HK-2 (cell line): Measurements from ENCODE around the gene HGS.

Experiments used
- DNase-seq: peaks from one replicate; pipeline ENCODE4 v3.0.0-alpha.2; 2018; ENCODE audit not compliant: unreplicated experiment

HGS gene

DNA sequence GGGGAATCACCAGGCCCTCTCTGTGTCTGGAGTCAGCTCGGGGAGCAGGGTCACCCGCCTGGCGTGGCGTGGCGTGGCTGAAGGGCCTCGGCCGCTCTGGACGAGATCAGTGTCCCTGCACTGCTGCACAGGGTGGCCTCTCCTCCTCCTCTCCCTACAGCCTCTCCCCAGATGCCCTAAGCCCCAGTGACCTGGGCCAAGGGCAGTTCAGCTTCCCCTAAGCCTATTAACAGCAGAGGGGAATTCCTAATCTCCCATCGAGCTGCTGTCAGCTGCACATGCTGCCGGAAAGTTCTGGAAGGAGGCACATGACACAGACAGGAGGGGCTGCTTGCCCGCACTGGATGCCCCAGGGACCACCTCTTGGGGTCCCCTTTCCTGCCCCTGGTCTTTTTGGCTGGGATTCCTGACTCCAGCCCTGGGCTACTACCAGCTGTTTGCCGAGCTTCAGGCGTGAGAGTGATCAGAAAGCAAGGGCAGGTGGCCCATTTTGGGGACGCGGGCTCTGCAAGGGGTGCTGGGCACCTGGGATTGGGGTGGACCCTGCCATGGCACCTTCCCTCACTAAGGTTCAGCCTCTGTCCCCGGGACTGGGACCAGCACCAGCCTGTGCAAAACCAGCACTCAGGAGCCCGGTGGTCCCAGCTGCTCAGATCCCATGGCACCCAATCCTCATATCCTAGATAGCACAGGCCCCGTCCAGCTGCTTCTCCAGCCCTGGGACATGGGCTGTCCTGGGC, 28.3 kb upstream of the HGS start:
- no peak for DNase-seq

DNA sequence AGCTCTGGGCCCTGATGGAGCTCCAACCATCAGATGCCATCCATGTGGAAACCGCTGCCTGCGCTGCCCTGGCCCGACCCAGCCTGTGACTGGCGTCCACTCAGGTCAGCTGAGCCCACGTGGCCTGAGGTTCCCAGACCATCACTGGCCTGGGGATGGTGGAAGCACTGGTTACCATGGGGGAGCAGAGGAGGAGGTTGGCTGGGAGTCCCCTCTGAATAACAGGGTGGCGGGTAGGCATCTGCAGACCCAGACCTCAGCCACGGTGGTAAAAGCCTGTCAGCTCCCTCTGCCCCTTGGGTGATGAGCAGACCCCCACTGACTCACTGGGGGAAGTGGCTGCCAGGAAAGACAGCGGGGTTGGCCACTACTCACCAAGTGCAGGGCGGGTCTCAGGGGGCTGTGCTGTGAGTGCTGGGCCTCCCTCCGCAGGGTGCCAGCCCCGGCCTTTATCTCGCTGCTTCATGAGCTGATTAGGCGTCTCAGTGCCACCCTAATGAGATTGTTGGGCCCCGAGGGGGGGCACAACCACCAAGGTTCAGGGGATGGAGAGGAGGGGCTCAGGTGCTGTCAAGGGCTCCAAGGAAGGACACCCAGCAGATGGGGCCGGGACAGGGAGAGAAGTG, 27.6 kb upstream of the HGS start, which contains the start of gene PDE6G:
TSS of gene PDE6G (minus strand) at position 425 of the 626 bp plus-strand sequence. CDS start 3,237 bp downstream, outside the sequence.
- no peak for DNase-seq

DNA sequence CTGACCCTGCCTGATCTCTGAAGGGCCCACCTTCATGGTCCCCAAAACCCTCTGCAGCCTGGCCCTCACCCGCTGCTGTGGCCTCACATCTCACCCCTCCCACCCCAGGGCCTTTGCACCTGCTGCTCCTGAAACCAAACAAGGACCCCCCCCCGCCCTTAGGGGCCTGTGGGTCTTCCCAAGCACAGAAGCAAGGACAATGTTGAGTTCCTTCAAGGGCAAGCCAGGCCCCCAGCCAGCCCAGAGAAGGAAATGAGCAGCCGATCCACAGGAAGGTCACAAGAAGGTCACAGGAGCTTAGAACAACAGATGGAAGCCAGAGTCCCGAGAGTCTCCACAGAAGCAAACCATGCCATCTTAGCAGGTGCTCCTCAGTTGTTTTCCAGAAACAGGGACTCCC, 27.0 kb upstream of the HGS start:
- DNase-seq, result no peak

DNA sequence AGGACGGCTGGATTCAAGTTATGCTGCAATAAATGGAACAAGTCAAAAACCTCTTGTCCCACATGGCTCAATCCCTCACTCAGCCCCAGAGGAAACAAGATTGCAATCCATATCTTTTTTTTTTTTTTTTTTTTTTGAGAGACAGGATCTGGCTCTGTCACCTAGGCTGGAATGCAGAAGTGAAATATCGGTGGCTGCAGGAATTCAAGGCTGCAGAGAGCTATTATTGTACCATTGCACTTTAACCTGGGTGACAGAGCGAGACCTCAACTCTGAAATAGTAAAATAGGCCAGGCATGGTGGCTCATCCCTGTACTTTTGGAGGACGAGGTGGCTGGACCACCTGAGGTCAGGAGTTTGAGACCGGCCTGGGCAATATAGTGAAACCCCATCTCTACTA, 24.8 kb upstream of the HGS start:
- DNase-seq, result no peak

DNA sequence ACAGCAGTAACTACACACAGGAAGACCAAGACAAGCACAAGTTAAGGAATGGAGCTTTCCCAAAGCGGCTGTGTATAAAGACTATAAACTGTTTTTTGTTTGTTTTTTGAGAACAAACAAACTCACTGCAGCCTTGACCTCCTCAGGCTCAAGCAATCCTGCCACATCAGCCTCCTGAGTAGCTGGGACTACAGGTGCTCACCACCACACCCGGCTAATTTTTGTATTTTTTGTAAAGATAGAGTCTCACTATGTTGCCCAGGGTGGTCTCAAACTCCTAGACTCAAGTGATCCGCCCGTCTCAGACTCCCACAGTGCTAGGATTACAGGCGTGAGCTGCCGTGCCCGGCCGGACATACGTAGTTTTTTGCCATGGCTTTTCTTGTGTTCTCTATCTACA, 23.4 kb upstream of the HGS start:
- DNase-seq, result no peak

DNA sequence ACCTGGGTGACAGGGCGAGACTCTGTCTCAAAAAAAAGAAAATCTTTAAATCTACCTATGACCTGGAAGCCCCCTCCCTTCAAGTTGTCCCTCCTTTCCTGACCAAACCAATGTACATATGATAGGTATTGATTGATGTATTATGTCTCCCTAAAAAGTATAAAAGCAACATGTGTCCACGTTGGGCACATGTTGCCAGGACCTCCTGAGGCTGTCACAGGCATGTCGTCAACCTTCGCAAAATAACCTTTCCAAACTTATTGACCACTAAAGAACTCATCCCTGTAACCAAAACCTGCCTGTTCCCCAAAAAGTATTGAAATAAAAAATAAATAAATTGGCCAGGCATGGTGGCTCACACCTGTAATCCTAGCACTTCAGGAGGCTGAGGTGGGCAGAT, 21.8 kb upstream of the HGS start:
- DNase-seq, result no peak

DNA sequence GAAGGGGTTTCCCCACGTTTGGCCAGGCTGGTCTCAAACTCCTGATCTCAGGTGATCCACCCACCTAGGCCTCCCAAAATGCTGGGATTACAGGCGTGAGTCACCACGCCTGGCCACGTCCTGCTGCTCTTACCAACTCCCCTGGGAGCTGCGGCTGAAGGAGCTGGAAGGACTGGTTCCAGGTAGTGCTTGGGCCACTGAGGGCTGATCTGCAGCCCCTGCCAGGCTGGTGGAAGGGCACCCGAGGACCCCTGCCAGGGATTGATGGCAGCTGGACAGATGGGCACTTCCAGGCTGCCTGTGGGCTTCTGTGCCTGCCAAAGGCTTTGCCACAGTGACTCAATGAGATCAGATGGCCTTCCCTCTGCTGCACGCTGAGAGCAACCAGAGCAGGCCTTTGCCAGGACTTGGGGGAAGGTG, 19.8 kb upstream of the HGS start:
- DNase-seq, result no peak

DNA sequence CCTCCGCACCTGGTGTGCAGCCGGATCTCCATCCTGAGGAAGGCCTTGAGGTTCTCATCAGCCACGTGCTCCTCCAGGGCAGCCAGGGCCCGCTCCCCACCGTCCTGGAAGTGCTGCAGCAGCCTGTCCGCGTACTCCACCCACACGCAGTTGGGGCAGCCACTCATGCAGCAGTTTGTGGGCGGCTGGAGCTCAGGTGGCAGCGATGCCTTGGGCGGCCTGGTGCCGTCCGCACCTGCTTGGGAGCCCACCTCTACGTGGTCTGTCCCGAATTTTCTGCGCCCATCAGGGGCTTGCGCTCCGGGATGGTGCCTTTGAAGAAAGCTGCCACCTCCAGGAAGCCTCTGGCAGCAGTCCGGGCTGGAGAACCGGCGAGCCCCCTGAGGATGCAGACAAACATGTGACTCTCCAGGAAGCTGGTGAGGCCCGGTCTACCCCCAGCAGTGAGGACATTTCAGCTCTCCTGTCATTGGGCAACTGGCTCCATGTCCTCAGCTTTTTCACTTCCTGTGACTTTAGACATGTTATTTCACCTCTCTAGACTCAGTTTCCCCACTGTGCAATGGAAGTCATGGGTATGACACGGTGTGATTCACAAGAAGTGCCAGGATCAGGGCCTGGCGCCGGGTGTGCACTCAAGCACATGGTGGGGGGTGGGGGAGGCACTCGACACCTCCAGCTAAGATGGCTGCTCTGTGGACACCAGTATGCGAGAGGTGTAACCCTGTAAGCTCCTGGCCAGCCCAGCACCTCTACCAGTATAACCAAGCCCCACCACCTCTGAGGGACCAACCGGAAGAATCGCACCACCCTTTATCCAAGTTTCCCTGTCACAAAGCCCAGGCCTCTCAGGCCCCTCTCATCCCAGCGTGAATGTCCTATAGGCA, 18.4 kb upstream of the HGS start:
- DNase-seq, result peak; percentile 77

DNA sequence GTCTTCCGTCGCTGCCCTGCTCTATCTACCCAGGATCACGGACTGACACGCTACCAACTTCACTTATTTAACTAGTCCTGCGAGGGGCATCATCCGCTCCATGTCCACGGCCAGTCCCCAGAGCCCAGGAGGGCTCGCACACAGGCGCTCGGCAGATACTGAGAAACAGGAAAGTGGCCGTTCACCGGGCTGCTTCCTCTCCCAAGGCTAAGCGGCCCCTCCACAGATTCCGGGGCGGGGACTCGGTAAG, 17.8 kb upstream of the HGS start:
- no peak for DNase-seq

DNA sequence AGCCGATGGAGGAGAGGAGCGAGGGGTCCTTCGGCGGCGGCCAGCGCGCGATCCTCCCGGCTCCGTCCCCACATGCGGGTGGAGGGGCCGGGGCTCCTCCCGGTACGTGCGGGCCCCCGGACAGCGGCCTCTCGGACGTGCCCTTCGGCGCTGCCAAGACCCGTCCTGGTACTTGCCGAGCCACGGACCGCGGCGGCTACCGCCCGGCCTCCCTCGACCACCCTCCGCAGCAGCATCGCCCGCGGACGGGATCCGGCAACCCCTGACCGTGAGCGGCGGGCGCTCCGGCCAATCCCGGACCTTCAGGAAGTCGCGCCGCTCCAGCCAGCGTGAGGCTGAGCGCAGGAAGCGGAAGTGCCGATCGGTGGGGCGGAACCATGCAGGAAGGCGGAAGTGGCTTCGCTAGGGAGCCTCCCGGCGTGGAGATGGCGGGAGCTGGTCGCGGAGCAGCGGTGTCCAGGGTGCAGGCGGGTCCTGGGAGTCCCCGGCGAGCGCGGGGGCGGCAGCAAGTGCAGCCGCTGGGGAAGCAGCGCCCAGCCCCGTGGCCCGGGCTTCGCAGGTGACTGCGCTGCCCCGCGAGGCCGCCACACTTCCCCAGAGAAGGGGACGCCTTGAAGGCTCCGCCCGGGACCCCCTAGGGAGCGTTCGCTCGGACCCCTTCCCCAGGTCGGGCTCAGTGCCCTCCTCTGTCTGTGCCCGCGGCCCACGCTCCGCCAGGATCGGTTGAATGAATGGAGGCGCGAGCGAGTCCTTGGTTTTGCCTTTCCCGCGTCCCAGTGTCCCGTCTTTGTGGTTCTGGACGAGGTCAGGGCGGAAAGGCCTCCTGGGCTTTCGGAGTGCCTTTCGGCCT, 17.2 kb upstream of the HGS start, which contains the start of the genes CCDC137 and OXLD1:
TSS of gene CCDC137 (plus strand) at position 396 of the 850 bp plus-strand sequence. CDS start at position 426, 30 bp downstream.
TSS of gene OXLD1 (minus strand) at position 264 of the 850 bp plus-strand sequence. CDS start at position 236, 28 bp downstream.
- peak; percentile 97 for DNase-seq

DNA sequence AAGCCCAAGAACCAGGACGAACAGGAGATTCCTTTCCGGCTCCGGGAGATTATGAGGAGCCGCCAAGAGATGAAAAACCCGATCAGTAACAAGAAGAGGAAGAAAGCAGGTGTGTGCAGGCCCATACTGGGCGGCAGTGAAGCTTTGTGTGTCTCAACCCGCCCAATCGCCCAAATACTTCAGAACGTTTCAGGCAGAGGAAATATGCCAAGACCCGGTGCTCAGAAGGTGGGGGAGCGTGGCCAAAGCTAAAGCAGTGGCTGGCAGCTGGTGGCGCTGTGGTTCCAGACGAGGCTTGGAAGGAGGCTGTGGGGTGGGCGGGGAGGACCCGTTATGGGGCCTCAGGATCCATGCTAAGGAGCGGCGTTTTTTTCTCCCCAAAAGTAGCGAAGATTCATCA, 16.1 kb upstream of the HGS start:
- DNase-seq, result no peak

DNA sequence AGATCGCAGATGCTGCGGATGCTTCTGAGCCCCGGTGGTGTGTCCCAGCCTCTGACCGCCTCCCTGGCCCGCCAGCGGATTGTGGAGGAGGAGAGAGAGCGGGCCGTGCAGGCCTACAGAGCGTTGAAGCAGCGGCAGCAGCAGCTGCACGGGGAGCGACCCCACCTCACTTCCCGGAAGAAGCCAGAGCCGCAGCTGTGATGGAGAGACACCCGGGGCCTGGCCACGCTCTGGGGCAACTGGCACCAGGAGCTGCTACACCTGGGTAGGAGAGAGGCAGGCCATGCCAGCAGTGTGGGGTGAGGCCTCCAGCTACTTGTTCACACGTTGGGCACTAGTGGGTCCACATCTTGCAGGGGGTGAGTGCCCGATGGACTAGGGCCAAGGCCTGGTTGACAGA, 11.3 kb upstream of the HGS start:
- DNase-seq, result no peak

DNA sequence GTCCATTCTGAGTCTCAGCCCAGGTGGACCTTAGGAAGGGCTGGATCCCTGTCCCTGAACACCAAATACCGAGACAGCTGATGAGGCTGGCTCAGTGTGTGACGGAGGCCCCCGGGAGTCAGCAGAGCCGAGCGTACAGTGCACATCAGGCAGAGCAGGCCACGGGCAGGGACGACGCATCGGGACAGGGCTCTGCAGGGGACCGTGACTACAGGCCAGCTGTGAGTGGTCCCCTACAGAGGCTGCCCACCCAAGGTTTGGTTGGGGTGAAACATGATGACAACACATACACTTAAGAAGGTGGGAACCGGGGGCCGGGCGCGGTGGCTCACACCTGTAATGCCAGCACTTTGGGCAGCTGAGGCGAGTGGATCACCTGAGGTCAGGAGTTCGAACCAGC, 10.9 kb upstream of the HGS start:
- no peak for DNase-seq

DNA sequence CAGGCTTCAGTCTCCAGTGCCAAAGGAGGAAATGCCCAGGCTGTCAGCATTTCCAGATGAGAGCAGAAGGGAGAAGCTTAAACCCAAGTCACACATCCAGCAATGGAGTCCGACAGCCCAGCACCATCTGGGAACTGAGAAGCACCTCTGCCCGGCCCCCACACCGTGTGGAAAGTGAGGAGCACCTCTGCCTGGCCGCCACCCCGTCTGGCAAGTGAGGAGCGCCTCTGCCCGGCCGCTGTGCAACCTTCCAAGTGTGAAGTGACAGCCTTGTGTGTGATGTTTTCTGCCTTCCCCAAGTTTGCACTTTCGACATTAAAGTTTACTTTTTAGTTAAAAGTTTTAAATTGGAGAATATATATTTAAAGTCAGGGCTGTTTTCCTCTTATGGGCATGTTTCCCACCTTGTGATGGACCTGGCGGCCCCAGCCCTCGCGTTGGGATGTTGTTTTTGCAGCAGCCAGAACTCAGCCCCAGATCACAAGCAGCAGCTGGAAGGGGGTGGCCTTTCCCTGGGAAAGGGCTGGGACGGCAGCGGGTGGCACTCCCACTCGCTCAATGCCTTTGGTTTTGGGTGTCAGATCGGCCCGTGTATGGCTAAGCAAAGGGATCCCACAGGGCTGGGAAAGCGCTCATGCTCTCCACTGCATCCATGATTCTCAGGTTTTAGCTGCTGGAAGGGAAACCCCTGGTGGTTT, 10.1 kb upstream of the HGS start:
- DNase-seq, result no peak

DNA sequence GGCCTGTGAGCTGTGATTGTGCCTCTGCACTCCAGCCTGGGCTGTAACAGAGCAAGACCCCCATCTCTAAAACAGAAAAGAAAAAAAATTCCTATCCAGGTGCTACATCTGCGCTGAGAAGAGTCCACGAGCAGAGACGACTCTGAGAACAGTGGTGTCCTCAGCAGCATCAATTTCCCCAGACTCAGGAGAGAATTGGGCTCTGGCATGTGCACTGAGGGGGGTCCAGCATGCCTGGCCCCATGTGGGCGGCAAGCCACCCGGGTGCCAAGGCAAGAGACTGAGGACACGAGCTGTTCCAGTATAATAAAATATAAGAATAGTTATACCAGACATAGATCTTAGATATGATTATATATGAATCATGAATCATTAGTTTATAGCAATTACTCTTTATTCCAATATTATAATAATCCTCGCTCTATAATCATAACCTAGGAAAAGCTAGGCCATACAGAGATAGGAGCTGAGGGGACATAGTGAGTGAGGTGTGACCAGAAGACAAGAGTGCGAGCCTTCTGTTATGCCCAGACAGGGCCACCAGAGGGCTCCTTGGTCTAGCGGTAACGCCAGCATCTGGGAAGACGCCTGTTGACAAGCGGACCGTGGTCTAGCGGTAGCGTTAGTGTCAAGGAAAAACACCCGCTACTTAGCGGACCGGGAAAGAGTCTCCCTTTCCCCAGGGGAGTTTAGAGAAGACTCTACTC, 8.1 kb upstream of the HGS start:
- DNase-seq, result peak; percentile 35

DNA sequence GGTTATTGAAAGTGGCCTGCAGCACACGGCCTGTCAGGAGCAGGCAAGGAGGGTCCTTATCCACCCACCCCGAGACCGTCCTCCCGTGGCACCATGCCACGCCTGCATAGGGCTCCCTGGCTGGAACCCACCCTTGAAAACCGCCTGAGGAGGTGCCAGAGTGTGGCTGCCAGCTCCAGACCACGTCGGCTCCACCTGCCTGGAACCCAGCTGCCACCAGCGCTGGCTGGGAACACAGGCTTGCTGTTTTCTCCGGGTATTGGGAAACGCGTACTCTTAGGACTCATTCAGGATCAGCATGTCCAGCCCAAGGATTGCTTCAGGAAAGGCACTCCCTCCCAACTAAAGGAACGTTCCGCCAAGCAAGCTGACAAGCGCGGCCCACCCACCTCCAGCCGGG, 6.9 kb upstream of the HGS start:
- DNase-seq, result no peak

DNA sequence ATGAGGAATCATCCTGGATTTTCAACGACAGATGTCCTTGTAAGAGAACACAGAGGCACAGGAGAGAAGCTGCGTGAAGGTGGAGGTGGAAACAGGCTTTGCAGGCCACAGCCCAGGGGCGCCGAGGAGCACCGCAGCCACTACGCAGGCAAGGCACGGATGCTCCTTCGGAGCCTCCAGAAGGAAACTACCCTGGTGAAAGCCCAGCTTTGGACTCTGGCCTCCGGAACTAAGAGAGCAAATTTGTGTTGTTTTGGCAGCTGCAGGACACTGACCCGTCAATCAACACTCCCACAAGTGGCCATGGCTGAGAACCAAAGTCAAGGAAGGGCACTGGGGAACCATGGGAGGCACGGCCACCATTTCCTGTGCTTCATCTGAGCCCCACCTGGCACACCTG, 3.7 kb upstream of the HGS start:
- no peak for DNase-seq

DNA sequence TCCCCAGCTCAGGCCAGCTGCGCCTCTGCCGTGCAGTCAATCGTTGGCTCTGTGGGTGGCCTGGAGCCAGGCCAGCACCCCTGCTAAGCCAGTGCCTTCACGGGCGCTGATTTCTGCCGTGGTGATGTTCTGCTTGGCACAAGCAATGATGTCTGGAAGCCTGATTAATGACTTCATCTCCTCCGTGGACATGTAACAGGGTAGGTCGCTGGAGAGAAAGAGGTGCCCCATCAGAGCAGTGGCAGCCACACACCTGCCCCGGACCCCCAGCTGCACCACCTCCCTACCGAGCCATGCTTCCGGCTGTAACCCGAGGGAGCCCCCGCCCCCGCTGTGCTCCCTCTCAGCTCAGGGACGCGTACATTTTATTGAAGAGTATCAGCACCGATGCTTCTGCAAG, 2.1 kb upstream of the HGS start:
- DNase-seq, result no peak

DNA sequence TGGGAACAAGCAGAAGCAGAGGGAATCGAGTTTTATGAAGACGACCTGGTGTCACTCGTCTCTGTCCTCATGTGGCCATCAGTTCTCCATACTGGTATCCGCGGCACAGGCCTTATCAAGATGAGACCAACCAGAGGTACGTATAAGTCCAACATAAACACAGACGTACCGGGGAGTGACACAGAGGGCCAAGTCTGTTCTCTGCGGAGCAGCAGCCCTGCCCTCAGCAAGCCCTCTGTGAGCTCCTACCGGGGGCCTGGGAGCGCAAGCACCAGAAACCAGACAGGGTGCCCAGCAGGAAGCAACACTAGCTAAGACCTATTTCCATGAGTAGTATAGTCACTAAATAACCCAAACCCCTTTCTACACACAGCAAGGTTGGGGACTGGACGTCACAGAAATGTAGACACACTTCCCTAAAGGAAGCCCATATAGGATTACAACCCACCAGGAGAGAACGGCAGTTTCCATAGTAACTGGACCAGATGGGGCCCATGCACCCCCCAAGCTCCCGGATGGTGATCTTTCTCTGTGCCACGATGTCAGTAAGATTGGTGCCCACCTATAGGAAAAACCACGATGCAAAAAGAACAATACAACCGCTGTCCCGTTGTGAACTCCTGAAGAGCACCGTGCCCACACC, 1.1 kb upstream of the HGS start:
- no peak for DNase-seq

DNA sequence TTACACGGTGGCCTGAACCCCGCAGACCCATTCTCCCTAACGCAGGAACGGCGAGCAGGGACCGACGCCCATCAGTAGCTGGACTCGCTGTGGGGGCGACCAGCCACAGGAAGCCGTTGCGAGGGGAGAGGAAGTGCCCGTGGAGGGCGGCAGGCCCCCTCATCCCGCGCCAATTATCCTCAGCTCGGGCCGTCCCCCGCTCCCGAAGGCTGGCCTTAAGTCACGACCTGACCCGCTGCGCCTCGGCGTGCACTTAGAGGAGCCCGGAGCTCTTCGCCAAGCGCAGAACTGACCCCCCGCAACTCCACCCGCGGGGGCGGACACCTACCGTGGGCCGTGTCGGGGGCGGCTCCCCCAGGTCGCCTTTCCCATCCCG, 615 bp upstream of the HGS start:
- DNase-seq, result no peak
